ENCODE measurements around the gene PILRB. TPM values are rescaled to one million over a fixed set of nuclear protein-coding genes. Genes with fewer than 3 reads are reported as not detected.

Gene PILRB
- total RNA-seq, 1 experiment from 2014 or later = 74.1 TPM

DNA sequence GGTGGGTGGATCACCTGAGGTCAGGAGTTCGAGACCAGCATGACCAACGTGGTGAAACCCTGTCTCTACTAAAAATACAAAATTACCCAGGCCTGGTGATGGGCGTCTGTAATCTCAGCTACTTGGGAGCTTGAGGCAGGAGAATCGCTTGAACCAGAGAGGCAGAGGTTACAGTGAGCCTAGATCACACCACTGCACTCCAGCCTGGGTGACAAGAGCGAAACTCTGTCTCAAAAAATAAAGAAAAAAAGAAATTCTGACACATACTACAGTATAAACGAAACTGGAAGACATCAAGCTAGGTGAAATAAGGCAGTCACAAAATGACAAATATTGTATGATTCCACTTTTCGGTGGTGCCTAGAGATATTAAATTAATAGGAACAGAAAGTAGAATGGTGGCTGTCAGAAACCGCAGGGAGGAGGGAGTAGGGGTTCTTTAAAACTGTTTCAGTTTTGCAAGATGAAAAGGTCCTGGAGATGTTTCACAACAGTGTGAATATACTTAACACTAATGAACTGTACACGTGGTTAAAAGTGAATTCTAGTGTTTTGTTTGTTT, 38.6 kb downstream of the PILRB start:
- POLR2A ChIA-PET (ENCODE audit: unreplicated experiment) = no interaction called here
- no peak for ATAC-seq

DNA sequence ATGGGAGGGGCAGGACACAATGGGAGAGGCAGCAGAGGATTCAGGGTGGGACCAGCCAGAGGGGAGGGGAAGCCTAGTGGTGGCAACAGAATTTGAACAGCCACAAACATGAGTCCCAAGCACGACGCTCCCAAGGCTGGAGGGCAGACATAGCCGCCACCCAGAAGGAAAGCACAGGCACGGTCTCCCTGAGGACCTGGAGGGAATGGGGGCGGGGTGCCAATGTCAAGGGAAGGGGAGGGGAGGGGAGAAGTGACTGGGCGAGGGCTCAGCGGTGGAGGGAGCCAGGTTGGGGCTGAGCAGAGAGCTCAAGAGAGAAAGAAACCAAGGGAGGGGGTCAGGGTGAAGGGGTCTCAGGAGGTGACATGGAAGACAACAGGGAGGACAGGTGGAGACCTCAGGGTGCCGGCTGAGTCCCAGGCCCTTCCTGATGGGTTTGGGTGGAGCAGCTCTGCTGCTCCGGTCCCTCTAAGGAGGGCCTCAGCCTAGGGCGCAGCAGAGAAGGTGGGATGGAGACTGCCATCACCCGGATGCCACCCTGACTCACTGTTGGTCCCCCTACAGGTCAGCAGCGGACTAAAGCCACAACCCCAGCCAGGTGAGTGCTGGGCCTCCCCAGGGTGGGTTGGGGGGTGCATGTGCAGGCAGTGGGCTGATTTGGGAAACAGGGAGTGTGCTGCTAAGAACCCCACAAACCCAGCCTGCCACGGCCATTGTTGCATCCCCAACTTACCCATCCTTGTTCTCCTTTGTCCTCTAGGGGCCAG, 39.6 kb downstream of the PILRB start:
- Histone ChIP-seq H3K27ac (ENCODE audit: low read length) (no peak overlapping the region), H3K4me3 (ENCODE audit: low read length) (no peak overlapping the region), H3K9me3 (ENCODE audit: low read length) (no peaks in the 10 kb centered on the region), H3K27me3 (ENCODE audit: low read length) (no peaks in the 10 kb centered on the region), H2AFZ (ENCODE audit: low read length) (no peak overlapping the region), H3K36me3 (ENCODE audit: low read depth, low read length) (no peaks in the 10 kb centered on the region), H3K9me2 (replicated peaks; ENCODE audit: low read length) (no peaks in the 10 kb centered on the region), H3K79me2 (ENCODE audit: low read length) (no peaks in the 10 kb centered on the region), H4K20me1 (ENCODE audit: low read length) (no peaks in the 10 kb centered on the region), H3K4me2 (ENCODE audit: low read length) (no peak overlapping the region), H3K4me1 (ENCODE audit: insufficient read depth, low read length) (no peaks in the 10 kb centered on the region), H3K9ac (ENCODE audit: low read length) (no peak overlapping the region), H3F3A (ENCODE audit: low read length, unreplicated experiment) (no peaks in the 10 kb centered on the region)
- ATAC-seq (no peak), DNase-seq (no peak)
- BruUV-seq (replicated peaks) = no TSS peak
- TF ChIP-seq EZH2phosphoT487 (IDR thresholded peaks at IDR 0.05; ENCODE audit: borderline replicate concordance, low read length) = no peak
- TF ChIP-seq, protein P1, sequence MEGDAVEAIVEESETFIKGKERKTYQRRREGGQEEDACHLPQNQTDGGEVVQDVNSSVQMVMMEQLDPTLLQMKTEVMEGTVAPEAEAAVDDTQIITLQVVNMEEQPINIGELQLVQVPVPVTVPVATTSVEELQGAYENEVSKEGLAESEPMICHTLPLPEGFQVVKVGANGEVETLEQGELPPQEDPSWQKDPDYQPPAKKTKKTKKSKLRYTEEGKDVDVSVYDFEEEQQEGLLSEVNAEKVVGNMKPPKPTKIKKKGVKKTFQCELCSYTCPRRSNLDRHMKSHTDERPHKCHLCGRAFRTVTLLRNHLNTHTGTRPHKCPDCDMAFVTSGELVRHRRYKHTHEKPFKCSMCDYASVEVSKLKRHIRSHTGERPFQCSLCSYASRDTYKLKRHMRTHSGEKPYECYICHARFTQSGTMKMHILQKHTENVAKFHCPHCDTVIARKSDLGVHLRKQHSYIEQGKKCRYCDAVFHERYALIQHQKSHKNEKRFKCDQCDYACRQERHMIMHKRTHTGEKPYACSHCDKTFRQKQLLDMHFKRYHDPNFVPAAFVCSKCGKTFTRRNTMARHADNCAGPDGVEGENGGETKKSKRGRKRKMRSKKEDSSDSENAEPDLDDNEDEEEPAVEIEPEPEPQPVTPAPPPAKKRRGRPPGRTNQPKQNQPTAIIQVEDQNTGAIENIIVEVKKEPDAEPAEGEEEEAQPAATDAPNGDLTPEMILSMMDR (conservative IDR thresholded peaks at IDR 0.05; ENCODE audit: low read depth, low read length) = no peak
- intact Hi-C loops (cut with micrococcal nuclease) = no loop called here
- ChIA-PET CTCF (no interaction called here), POLR2A (ENCODE audit: unreplicated experiment) (no interaction called here)

More for the DNA sequence above, 38.6 kb downstream of the PILRB start:
- Histone ChIP-seq H3K79me2 (ENCODE audit: low read length) (no peaks in the 10 kb centered on the region), H3K4me1 (ENCODE audit: insufficient read depth, low read length) (no peaks in the 10 kb centered on the region), H3K27ac (ENCODE audit: low read length) (no peak overlapping the region), H4K20me1 (ENCODE audit: low read length) (no peaks in the 10 kb centered on the region), H3K9ac (ENCODE audit: low read length) (no peak overlapping the region), H3K9me3 (ENCODE audit: low read length) (no peaks in the 10 kb centered on the region), H3K4me3 (ENCODE audit: low read length) (no peak overlapping the region), H3K4me2 (ENCODE audit: low read length) (no peak overlapping the region), H3K9me2 (replicated peaks; ENCODE audit: low read length) (no peaks in the 10 kb centered on the region), H2AFZ (ENCODE audit: low read length) (no peak overlapping the region), H3F3A (ENCODE audit: low read length, unreplicated experiment) (no peaks in the 10 kb centered on the region), H3K27me3 (ENCODE audit: low read length) (no peaks in the 10 kb centered on the region), H3K36me3 (ENCODE audit: low read depth, low read length) (no peaks in the 10 kb centered on the region)
- no TSS peak for BruUV-seq (replicated peaks)
- DNase-seq = no peak
- CTCF ChIA-PET = no interaction called here
- intact Hi-C loops (cut with micrococcal nuclease) = no loop called here
- TF ChIP-seq, protein P1 (conservative IDR thresholded peaks at IDR 0.05; ENCODE audit: low read depth, low read length) = no peak
- TF ChIP-seq EZH2phosphoT487 (IDR thresholded peaks at IDR 0.05; ENCODE audit: borderline replicate concordance, low read length) = no peak
- no peak for TF ChIP-seq EZH2 (IDR thresholded peaks at IDR 0.05; ENCODE audit: low read length, unreplicated experiment)

DNA sequence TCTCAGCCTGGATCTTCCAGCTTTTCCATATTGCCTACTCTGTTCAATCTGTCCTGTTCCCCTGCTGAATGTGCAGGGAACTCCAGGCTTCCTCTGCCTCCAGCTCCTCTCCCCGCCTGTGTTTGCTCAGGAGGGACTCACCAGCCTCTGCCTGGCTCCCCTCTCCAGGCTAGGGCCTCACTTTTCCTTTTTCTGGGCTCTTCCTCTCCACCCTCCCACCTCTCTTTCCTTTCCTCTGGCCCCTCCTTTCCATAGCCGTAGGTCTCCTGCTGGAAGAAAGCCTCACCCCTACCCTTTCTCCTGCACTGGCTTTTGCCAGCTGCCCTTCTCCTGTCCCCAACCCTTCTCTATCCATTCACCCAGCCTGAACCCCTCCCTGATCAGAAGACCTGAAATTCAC, 40.3 kb downstream of the PILRB start:
- ChIA-PET CTCF (no interaction called here), POLR2A (ENCODE audit: unreplicated experiment) (no interaction called here)
- Histone ChIP-seq H3F3A (ENCODE audit: low read length, unreplicated experiment) (no peaks in the 10 kb centered on the region), H3K36me3 (ENCODE audit: low read depth, low read length) (no peaks in the 10 kb centered on the region), H4K20me1 (ENCODE audit: low read length) (no peaks in the 10 kb centered on the region), H3K9ac (ENCODE audit: low read length) (no peak overlapping the region), H3K4me2 (ENCODE audit: low read length) (no peak overlapping the region), H2AFZ (ENCODE audit: low read length) (no peak overlapping the region), H3K27me3 (ENCODE audit: low read length) (no peaks in the 10 kb centered on the region), H3K9me2 (replicated peaks; ENCODE audit: low read length) (no peaks in the 10 kb centered on the region), H3K79me2 (ENCODE audit: low read length) (no peaks in the 10 kb centered on the region), H3K4me1 (ENCODE audit: insufficient read depth, low read length) (no peaks in the 10 kb centered on the region), H3K27ac (ENCODE audit: low read length) (no peak overlapping the region), H3K4me3 (ENCODE audit: low read length) (no peak overlapping the region), H3K9me3 (ENCODE audit: low read length) (no peaks in the 10 kb centered on the region)
- intact Hi-C loops (cut with micrococcal nuclease) = no loop called here
- no TSS peak for BruUV-seq (replicated peaks)
- DNase-seq (no peak), ATAC-seq (no peak)
- TF ChIP-seq, protein P1 (conservative IDR thresholded peaks at IDR 0.05; ENCODE audit: low read depth, low read length) = no peak
- TF ChIP-seq EZH2phosphoT487 (IDR thresholded peaks at IDR 0.05; ENCODE audit: borderline replicate concordance, low read length) (no peak), EZH2 (IDR thresholded peaks at IDR 0.05; ENCODE audit: low read length, unreplicated experiment) (no peak)

Data from PC-3 (cell line).